HTERT RPE-1 (cell line): Measurements from ENCODE around the gene ELAVL3.
"Not testable (repeated sequence)": the region's sequence is repeated elsewhere in the genome, so short reads cannot be mapped to it uniquely, and the experiment has no call there.

ENCODE experiments used
- in situ Hi-C: fragments of 300-500 bp; cut with MboI; formaldehyde crosslinking; loops from 4 replicates; pipeline ENCODE4 v1.14.3; 2020; ENCODE audit warnings: low sequenced_read_pairs

Gene ELAVL3

DNA sequence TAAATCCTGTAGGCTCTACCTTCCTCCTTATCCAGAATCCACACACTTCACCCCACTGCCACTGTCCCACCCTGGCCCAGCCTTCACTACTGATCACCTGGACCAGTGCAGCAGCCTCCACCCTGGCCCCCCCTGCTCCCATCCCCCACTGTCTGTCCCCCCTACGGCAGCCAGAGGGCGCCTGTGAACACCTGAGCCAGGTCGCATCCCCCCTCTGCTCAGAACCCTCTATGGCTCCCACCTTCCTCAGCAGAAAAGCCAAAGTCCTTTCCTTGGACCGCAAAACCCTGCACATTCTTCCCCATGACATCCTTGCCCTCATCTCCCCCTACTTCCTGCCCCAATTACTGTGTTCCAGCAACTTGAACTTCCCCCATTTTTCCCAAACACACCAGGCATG is 20.6 kb downstream of the ELAVL3 start:
- in situ Hi-C loops: no loop called here

DNA sequence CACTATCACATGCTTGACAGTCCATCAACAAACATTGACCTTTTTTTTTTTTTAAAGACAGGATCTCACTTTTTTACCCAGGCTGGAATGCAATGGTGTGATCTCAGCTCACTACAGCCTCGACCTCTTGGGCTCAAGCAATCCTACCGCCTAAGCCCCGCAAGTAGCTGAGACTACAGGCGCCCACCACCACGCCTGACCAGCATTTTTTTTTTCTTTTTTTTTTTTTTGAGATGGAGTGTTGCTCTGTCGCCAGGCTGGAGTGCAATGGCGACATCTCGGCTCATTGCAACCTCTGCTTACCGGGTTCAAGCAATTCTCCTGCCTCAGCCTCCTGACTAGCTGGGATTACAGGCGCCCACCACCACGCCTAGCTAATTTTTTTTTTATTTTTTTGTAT is 21.9 kb downstream of the ELAVL3 start:
- in situ Hi-C loops: not testable (repeated sequence)

GRCh38 chr19:11458236-11458900 is 22.5 kb downstream of the ELAVL3 start:
- in situ Hi-C loops: no loop called here

- in situ Hi-C loops: no loop called here
Observed at GRCh38 chr19:11457831-11458230, 23.0 kb downstream of the ELAVL3 start.

DNA sequence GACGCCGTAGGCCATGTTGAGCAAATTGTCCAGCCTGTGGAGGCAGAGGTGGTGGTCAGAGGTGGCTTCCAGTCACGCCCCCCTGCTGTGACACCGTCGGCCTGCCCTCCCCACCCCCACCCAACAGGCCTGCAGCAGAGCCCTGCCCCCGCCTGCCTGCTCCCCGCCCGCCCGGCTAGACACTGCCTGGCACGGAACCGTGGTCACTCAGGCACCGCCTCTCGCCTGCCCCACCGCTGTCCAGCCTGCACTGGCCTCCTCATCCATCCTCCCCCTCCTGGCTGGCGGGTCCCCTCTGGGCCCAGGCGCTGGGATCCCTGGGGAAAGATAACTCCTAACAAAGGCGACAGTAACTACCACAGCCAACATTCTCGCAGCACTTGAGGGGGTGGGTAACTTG is 23.7 kb downstream of the ELAVL3 start:
- in situ Hi-C loops: no loop called here

- in situ Hi-C loops: no loop called here
Observed at GRCh38 chr19:11456659-11457058, 24.2 kb downstream of the ELAVL3 start.

GRCh38 chr19:11455233-11455554 is 25.7 kb downstream of the ELAVL3 start:
- in situ Hi-C loops: not testable (repeated sequence)

GRCh38 chr19:11453468-11454341 is 27.1 kb downstream of the ELAVL3 start:
- in situ Hi-C loops: no loop called here

- in situ Hi-C loops: no loop called here
Observed at GRCh38 chr19:11452620-11453310, 28.1 kb downstream of the ELAVL3 start.

DNA sequence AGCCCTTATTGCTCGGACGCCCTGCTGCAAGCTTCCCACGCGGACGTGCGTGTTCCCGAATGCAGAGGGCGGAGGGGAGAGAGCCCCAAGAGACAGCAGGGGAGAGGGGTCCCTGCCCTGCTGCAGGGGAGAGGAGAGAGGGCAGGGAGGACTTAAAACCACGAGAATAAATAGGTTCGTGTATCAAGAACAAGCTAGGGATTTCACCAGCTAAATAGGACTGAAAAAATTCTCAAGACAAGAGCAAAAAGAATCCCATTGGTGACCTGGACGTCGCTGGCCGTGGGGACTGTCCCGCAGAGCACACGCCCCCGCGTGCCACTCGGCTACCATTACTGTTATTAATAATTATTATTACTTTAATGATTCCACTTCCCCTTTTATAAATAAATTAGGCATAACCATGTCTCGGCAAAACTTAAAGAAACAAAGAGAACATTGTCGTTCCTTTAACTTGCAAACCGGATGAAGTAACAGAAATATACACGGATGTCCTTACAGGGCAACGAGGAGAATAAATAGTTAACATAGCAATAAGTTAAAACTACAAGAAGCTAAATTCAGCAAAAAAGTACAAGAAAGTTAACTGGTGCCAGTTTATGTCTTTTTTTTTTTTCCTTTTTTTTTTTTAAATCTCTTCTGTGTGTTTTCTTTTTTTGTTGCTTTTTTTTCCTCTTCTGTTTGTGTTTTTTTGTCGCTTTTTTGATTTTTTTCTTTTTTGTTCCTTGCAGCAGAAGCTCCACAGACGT is 28.8 kb downstream of the ELAVL3 start:
- in situ Hi-C loops: no loop called here

DNA sequence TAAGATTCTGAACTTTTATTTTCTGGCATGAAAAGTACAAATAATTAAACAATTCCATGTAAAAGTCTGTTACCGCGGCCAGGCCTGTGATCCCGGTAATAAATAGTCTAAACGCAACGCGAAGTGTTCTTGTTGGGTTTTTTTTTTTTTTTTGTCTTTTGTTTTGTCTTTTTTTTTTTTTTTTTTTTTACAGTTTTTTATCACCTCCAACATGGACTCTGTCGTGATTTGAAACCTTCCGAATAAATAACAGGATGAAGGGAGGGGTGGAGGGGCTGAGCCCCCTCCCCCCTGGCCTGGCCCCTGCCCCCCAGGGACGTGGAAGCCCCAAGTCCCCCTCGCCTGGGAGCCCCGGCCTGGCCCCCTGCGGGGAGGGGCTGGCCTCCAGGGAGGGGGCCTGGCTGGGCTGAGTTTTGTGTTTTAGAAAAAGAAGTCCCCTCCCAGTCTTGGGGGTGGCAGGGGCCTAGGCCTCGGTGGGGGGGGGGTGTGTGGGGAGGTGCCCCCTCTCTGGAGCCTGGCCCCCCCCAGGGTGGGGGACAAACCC is 29.4 kb downstream of the ELAVL3 start:
- in situ Hi-C loops: no loop called here

- in situ Hi-C loops: no loop called here
Observed at GRCh38 chr19:11450570-11451326, 30.1 kb downstream of the ELAVL3 start.

DNA sequence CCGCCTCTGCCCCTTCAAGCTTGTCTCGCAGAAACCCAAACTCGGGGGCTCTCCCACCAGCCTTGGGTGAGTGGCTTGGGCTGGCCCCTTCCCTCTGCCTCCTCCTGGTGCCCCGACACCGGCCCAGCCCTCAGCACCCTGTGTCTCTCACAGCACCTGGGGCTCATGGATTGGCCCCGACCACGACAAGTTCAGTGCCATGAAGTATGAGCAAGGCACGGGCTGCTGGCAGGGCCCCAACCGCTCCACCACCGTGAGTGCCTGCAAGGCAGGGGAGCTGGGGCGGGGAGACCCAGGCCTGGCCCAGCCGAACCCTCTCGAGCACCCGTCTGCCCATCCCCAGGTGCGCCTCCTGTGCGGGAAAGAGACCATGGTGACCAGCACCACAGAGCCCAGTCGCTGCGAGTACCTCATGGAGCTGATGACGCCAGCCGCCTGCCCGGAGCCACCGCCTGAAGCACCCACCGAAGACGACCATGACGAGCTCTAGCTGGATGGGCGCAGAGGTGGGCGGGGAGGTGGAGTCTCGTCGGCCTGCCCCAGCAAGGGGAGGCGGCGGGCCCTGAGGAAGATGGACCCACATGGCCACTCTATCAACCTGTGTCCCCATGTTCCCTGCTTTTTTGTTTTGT is 31.8 kb downstream of the ELAVL3 start:
- in situ Hi-C loops: no loop called here

DNA sequence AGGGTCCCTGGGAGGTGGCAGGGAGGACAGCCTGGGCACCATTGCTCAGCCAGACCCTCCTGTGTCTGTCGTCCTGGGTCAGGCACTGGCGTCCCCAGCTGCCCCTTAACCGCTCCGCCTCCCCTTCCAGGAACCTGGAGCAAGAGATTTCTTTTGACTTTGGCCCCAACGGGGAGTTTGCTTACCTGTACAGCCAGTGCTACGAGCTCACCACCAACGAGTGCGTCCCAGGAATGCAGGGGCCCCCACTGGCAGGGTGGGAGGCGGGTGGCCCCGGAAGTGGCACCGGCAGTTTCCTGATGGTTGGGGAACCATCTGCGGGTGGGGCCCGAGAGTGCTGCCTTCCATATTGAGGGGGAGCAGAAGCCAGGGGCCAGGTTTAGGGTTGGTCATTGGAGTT is 32.4 kb downstream of the ELAVL3 start:
- in situ Hi-C loops: no loop called here

DNA sequence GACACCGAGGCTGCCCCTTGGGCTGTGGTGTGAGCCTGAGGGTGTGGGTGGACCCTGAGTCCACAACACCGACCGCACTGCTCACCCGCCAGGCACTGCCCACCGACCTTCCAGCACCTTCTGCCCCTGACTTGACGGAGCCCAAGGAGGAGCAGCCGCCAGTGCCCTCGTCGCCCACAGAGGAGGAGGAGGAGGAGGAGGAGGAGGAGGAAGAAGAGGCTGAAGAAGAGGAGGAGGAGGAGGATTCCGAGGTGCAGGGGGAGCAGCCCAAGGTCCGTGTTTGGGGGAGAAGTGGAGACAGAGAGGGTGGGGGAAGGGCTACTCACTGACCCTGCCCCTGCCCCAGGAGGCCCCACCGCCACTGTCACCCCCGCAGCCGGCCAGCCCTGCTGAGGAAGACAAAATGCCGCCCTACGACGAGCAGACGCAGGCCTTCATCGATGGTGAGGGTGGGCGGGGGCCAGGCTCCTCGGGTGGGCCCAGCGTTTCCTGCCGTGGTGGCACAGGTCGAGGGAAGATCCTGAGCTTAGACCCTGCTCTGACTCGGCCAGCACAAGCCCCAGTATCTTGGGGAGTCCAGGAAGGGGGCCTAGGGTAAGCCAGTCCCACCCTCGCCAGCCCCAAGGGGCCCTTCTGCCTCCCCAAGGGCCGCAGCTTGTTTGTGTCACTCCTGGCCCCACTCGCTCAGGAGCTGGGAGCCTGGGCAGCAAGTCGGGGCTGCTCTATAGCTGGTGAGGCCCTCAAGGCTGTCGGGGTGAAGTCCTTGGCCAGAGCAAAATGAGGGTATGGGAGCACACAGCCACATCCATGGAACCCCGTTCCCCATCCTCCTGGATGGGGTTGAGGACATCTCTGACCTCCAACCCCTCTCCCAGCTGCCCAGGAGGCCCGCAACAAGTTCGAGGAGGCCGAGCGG is 33.2 kb downstream of the ELAVL3 start:
- in situ Hi-C loops: no loop called here

DNA sequence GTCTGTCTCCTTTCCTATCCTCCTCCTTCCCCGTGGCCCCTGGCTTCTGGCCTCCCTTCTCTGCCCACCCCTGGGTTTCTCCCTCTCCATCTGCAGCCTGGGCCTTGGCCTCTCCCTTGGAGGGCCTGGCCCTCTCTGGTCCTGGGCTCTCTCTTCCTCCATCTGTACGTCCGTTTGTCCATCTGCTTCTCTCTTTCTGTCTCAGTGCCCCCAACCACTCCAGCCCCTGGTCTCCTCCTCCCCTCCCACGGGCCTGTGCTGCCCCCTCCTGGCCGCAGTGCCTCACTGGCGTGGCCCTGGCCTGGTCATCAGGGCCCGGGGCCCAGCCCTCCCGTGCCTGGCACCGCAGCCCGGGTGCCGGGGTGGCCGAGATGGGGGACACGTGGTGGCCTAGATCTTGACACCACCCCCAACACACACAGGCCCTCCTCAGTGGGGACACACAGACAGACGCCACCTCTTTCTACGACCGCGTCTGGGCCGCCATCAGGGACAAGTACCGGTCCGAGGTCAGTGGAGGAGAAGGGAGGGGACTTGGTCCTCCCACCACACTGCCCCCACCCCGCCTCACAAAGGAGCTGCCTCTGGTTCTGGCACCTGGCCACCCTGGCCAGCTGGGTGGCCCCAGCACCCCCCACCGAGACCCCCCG is 34.1 kb downstream of the ELAVL3 start:
- in situ Hi-C loops: no loop called here

GRCh38 chr19:11446271-11446651 is 34.6 kb downstream of the ELAVL3 start:
- in situ Hi-C loops: no loop called here

DNA sequence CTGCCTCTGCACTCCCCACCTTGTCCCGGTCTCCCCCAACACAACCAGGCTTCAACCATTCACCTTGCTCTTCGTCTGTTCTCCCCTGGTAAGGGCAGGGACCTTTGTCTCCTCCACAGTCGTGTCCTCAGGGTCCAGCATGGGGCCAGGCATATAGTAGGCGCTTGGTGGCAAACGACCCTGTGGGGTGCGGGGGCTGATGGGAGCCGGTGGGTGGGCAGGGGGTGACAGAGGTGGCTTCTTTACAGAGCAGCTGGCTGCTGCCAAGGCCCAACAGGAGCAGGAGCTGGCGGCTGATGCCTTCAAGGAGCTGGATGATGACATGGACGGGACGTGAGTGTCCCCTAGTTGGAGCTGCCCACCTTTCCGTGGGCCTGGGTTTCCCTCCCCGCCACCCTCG is 35.7 kb downstream of the ELAVL3 start:
- in situ Hi-C loops: no loop called here
